WTC11 (cell line): ENCODE data around the gene MUC20. TPM values are rescaled to one million over a fixed set of nuclear protein-coding genes. Genes with fewer than 3 reads are reported as not detected.

ENCODE experiments used
- ATAC-seq: fragments of 200-7000 bp; cut with Tn5 transposase; 2 replicates; pipeline ENCODE4 v1.10.0; 2021; ENCODE audit warnings: mild to moderate bottlenecking, moderate library complexity
- CTCF ChIA-PET: fragments of 300-600 bp; sonication (Branson Sonifier 250); formaldehyde crosslinking; loops from one replicate; lab custom pipeline; 2021; ENCODE audit warnings: antibody characterized with exemption; lab: Charles Lee
- POLR2A ChIA-PET: fragments of 350-600 bp; sonication (Branson Sonifier 250); formaldehyde crosslinking; loops from one replicate; lab custom pipeline; 2021; ENCODE audit warnings: antibody characterized with exemption; lab: Charles Lee
- DNase-seq: peaks from one replicate; pipeline ENCODE4 v3.0.0; 2021; ENCODE audit warnings: low spot score
- H3K27ac Mint-ChIP-seq: 2 replicates; pipeline ENCODE4 v1.8.0; 2021; ENCODE audit warnings: mixed read lengths
- H3K27me3 Mint-ChIP-seq: 2 replicates; pipeline ENCODE4 v1.8.0; 2021; ENCODE audit warnings: low read depth, mild to moderate bottlenecking, moderate library complexity, mixed read lengths
- H3K36me3 Mint-ChIP-seq: 2 replicates; pipeline ENCODE4 v1.8.0; 2021; ENCODE audit warnings: mixed read lengths
- H3K4me1 Mint-ChIP-seq: 2 replicates; pipeline ENCODE4 v1.8.0; 2022; ENCODE audit warnings: mixed read lengths
- H3K4me3 Mint-ChIP-seq: 2 replicates; pipeline ENCODE4 v1.8.0; 2021; ENCODE audit warnings: mild to moderate bottlenecking, moderate library complexity, mixed read lengths
- H3K9me3 Mint-ChIP-seq: 2 replicates; pipeline ENCODE4 v1.8.0; 2021; ENCODE audit warnings: mixed read lengths
- CBFB ChIP-seq: sonication (generic); formaldehyde crosslinking; IDR thresholded peaks from 2 replicates; pipeline ENCODE4 v1.8.1; 2022; ENCODE audit warnings: mild to moderate bottlenecking, low read depth, missing genetic modification reagents
- EMX1 ChIP-seq: fragments of 250-450 bp; sonication (Bioruptor Pico); IDR thresholded peaks from 2 replicates; pipeline ENCODE4 v1.8.0; 2021; ENCODE audit warnings: mild to moderate bottlenecking
- GRHL2 ChIP-seq: fragments of 250-450 bp; sonication (Bioruptor Pico); IDR thresholded peaks from 2 replicates; pipeline ENCODE4 v1.8.0; 2022; ENCODE audit warnings: mild to moderate bottlenecking, moderate library complexity; ENCODE audit not compliant: insufficient replicate concordance, severe bottlenecking
- GTF2I ChIP-seq: fragments of 250-450 bp; sonication (Bioruptor Pico); conservative IDR thresholded peaks from 2 replicates; pipeline ENCODE4 v1.4.0; 2021; ENCODE audit warnings: mild to moderate bottlenecking
- IRF2 ChIP-seq: sonication (generic); formaldehyde crosslinking; IDR thresholded peaks from 2 replicates; pipeline ENCODE4 v1.8.0; 2022; ENCODE audit warnings: low read depth, missing genetic modification reagents, borderline replicate concordance
- KAT7 ChIP-seq: sonication (generic); formaldehyde crosslinking; IDR thresholded peaks from 2 replicates; pipeline ENCODE4 v1.8.1; 2023; ENCODE audit warnings: missing genetic modification reagents, mild to moderate bottlenecking, borderline replicate concordance
- NFATC4 ChIP-seq: fragments of 250-450 bp; sonication (Bioruptor Pico); IDR thresholded peaks from 2 replicates; pipeline ENCODE4 v1.9.0; 2021; ENCODE audit warnings: mild to moderate bottlenecking
- NFYB ChIP-seq: sonication (generic); formaldehyde crosslinking; conservative IDR thresholded peaks from 2 replicates; pipeline ENCODE4 v1.8.0; 2022; ENCODE audit warnings: low read depth, missing genetic modification reagents
- NR2C2 ChIP-seq: sonication (generic); formaldehyde crosslinking; IDR thresholded peaks from 2 replicates; pipeline ENCODE4 v1.8.0; 2022; ENCODE audit warnings: mild to moderate bottlenecking, missing genetic modification reagents
- NR3C1 ChIP-seq: sonication (generic); formaldehyde crosslinking; conservative IDR thresholded peaks from 2 replicates; pipeline ENCODE4 v1.8.1; 2023; ENCODE audit warnings: low read depth, mild to moderate bottlenecking, missing genetic modification reagents
- PREB ChIP-seq: sonication (generic); formaldehyde crosslinking; IDR thresholded peaks from 2 replicates; pipeline ENCODE4 v1.8.1; 2022; ENCODE audit warnings: mild to moderate bottlenecking, missing genetic modification reagents, moderate library complexity, borderline replicate concordance
- SMAD3 ChIP-seq: sonication (generic); formaldehyde crosslinking; IDR thresholded peaks from 2 replicates; pipeline ENCODE4 v1.8.0; 2022; ENCODE audit warnings: missing genetic modification reagents, mild to moderate bottlenecking, borderline replicate concordance
- SOX15 ChIP-seq: fragments of 250-450 bp; sonication (Bioruptor Pico); IDR thresholded peaks from 2 replicates; pipeline ENCODE4 v1.9.0; 2021; ENCODE audit warnings: mild to moderate bottlenecking
- TCF7 ChIP-seq: sonication (generic); formaldehyde crosslinking; IDR thresholded peaks from 2 replicates; pipeline ENCODE4 v1.8.0; 2022; ENCODE audit warnings: mild to moderate bottlenecking, low read depth, missing genetic modification reagents, moderate library complexity
- ZBTB43 ChIP-seq: sonication (generic); formaldehyde crosslinking; IDR thresholded peaks from 2 replicates; pipeline ENCODE4 v1.8.1; 2023; ENCODE audit warnings: mild to moderate bottlenecking, missing genetic modification reagents
- ZMAT4 ChIP-seq: fragments of 250-450 bp; sonication (Bioruptor Pico); IDR thresholded peaks from 2 replicates; pipeline ENCODE4 v1.9.0; 2021; ENCODE audit warnings: mild to moderate bottlenecking
- ZNF396 ChIP-seq: fragments of 250-450 bp; sonication (Bioruptor Pico); IDR thresholded peaks from 2 replicates; pipeline ENCODE4 v1.8.0; 2021; ENCODE audit warnings: mild to moderate bottlenecking, moderate library complexity, borderline replicate concordance
- ZNF416 ChIP-seq: fragments of 250-450 bp; sonication (Bioruptor Pico); IDR thresholded peaks from 2 replicates; pipeline ENCODE4 v1.9.0; 2021; ENCODE audit warnings: mild to moderate bottlenecking, inconsistent platforms
- total RNA-seq: library from RNA; stranded (reverse); gene quantifications from 3 replicates; pipeline ENCODE4 v1.2.3, GENCODE V29; 2021
- TF ChIP-seq, protein P1 (sequence below): sonication (generic); formaldehyde crosslinking; conservative IDR thresholded peaks from 2 replicates; pipeline ENCODE4 v1.8.1; 2022; ENCODE audit warnings: mild to moderate bottlenecking, missing genetic modification reagents
- TF ChIP-seq, protein P2 (sequence below): sonication (generic); formaldehyde crosslinking; IDR thresholded peaks from 2 replicates; pipeline ENCODE4 v1.8.1; 2023; ENCODE audit warnings: mild to moderate bottlenecking, missing genetic modification reagents, moderate library complexity
- TF ChIP-seq, protein P3 (sequence below): sonication (generic); formaldehyde crosslinking; IDR thresholded peaks from 2 replicates; pipeline ENCODE4 v1.8.1; 2022; ENCODE audit warnings: low read depth, mild to moderate bottlenecking, moderate library complexity, missing genetic modification reagents, borderline replicate concordance
- TF ChIP-seq, protein P4 (sequence below): sonication (generic); formaldehyde crosslinking; IDR thresholded peaks from 2 replicates; pipeline ENCODE4 v1.8.0; 2023; ENCODE audit warnings: missing genetic modification reagents

MUC20 gene
- total RNA-seq, 1 experiment from 2014 or later, result 0.77 TPM

- TF ChIP-seq PREB (CRISPR knock-in tag) (no peak), SOX15 (CRISPR knock-in tag) (no peak), ZBTB43 (no peak), NFYB (CRISPR knock-in tag) (no peak), ZNF416 (CRISPR knock-in tag) (no peak)
- TF ChIP-seq, protein P1, sequence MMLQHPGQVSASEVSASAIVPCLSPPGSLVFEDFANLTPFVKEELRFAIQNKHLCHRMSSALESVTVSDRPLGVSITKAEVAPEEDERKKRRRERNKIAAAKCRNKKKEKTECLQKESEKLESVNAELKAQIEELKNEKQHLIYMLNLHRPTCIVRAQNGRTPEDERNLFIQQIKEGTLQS, result no peak
- TF ChIP-seq, protein P2, sequence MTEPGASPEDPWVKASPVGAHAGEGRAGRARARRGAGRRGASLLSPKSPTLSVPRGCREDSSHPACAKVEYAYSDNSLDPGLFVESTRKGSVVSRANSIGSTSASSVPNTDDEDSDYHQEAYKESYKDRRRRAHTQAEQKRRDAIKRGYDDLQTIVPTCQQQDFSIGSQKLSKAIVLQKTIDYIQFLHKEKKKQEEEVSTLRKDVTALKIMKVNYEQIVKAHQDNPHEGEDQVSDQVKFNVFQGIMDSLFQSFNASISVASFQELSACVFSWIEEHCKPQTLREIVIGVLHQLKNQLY (CRISPR knock-in tag), result no peak
Measured at GRCh38 chr3:195766671-195767070, 45.9 kb downstream of the MUC20 start (continued).

DNA sequence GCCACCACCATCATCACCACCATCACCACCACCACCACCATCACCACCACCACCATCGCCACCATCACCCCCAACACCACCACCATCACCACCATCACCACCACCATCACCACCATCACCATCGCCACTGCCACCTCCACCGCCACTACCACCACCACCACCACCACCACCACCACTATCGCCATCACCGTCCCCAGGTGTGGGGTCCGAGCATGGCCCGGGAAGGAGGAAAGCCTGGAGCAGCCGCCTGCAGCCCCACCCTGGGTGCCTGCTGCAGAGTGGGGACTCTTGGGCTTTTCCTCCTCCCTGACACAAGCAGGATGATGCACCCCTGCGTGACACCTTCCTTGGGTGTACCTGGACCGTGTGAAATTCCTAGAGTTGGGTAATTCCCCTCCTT is 47.0 kb downstream of the MUC20 start:
- H3K4me3 Mint-ChIP-seq, result no peak overlapping the region
- POLR2A ChIA-PET, result interaction anchor here (0.6 kb wide), 1 partner anchor 8 kb away, joined by 4 read pairs; no protein-coding TSS in a partner anchor
- TF ChIP-seq, protein P3, sequence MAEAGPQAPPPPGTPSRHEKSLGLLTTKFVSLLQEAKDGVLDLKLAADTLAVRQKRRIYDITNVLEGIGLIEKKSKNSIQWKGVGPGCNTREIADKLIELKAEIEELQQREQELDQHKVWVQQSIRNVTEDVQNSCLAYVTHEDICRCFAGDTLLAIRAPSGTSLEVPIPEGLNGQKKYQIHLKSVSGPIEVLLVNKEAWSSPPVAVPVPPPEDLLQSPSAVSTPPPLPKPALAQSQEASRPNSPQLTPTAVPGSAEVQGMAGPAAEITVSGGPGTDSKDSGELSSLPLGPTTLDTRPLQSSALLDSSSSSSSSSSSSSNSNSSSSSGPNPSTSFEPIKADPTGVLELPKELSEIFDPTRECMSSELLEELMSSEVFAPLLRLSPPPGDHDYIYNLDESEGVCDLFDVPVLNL, result no peak
- TF ChIP-seq PREB (CRISPR knock-in tag), result no peak
- no peak for TF ChIP-seq ZMAT4 (CRISPR knock-in tag)
- no peak for TF ChIP-seq ZNF396 (CRISPR knock-in tag)
- TF ChIP-seq SOX15 (CRISPR knock-in tag), result no peak
- no peak for TF ChIP-seq EMX1 (CRISPR knock-in tag)
- TF ChIP-seq, all 79 proteins: peak for 0
- Mint-ChIP-seq H3K4me1 (peaks cover 3% of the 10 kb centered on the region; the same call in 1 of the 2 replicates), H3K27ac (no peak overlapping the region), H3K36me3 (no peaks in the 10 kb centered on the region), H3K27me3 (no peaks in the 10 kb centered on the region; the same call in 1 of the 2 replicates), H3K9me3 (peaks cover 3% of the 10 kb centered on the region; the same call in 1 of the 2 replicates)
- CTCF ChIA-PET, result no interaction called here
- ATAC-seq (no peak), DNase-seq (no peak)

GRCh38 chr3:195768414-195768813 is 47.6 kb downstream of the MUC20 start:
- H3K4me1 Mint-ChIP-seq, result peaks cover under 1% of the 10 kb centered on the region; the same call in 1 of the 2 replicates
- DNase-seq, result no peak
- H3K9me3 Mint-ChIP-seq, result peaks cover 3% of the 10 kb centered on the region; the same call in 1 of the 2 replicates
- CTCF ChIA-PET, result no interaction called here
- no peaks in the 10 kb centered on the region; the same call in 1 of the 2 replicates for H3K27me3 Mint-ChIP-seq
- no peak for ATAC-seq
- no peak overlapping the region for H3K4me3 Mint-ChIP-seq
- no peaks in the 10 kb centered on the region for H3K36me3 Mint-ChIP-seq
- TF ChIP-seq CBFB (CRISPR knock-in tag) (no peak), NR3C1 (CRISPR knock-in tag) (no peak), GRHL2 (CRISPR knock-in tag) (no peak), NR2C2 (no peak), NFATC4 (CRISPR knock-in tag) (no peak), GTF2I (no peak), TCF7 (CRISPR knock-in tag) (no peak), EMX1 (CRISPR knock-in tag) (no peak), IRF2 (no peak), SMAD3 (CRISPR knock-in tag) (no peak), KAT7 (no peak), NFYB (CRISPR knock-in tag) (no peak)
- TF ChIP-seq, protein P1, result no peak
- TF ChIP-seq, protein P4, sequence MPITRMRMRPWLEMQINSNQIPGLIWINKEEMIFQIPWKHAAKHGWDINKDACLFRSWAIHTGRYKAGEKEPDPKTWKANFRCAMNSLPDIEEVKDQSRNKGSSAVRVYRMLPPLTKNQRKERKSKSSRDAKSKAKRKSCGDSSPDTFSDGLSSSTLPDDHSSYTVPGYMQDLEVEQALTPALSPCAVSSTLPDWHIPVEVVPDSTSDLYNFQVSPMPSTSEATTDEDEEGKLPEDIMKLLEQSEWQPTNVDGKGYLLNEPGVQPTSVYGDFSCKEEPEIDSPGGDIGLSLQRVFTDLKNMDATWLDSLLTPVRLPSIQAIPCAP, result no peak
- POLR2A ChIA-PET, result interaction anchor here (0.6 kb wide), 1 partner anchor 8 kb away, joined by 4 read pairs; no protein-coding TSS in a partner anchor
- no peak overlapping the region; the same call in 1 of the 2 replicates for H3K27ac Mint-ChIP-seq
